ENCODE measurements around the gene SLC22A3. TPM values are rescaled to one million over a fixed set of nuclear protein-coding genes. Genes with fewer than 3 reads are reported as not detected.

The SLC22A3 gene
- total RNA-seq, 1 experiment from 2014 or later: 4.1 TPM

DNA sequence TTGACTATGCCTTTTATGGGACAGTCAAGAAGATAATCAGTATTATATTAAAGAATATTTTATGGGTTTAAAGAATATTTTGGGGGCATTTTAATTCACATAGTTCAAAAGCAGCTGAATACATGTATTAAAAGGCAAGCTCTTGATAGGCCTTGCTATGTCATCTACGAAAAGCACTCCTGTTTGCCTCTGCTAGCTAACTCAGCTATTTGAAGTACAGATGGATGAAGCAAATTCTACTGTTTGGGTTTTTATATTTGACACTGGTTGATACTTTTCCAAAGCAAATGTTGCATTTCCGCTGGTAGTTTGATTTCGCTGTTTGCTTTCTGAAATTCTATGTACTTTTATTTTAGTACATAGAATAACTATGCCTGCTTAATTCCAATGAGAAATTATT, 47.0 kb downstream of the SLC22A3 start (continued):
- TF ChIP-seq, protein P1, sequence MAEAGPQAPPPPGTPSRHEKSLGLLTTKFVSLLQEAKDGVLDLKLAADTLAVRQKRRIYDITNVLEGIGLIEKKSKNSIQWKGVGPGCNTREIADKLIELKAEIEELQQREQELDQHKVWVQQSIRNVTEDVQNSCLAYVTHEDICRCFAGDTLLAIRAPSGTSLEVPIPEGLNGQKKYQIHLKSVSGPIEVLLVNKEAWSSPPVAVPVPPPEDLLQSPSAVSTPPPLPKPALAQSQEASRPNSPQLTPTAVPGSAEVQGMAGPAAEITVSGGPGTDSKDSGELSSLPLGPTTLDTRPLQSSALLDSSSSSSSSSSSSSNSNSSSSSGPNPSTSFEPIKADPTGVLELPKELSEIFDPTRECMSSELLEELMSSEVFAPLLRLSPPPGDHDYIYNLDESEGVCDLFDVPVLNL (CRISPR knock-in tag; IDR thresholded peaks at IDR 0.05; ENCODE audit: borderline replicate concordance, low read depth): no peak
- no peak for TF ChIP-seq ZNF138 (CRISPR knock-in tag; conservative IDR thresholded peaks at IDR 0.05)
- no peak for TF ChIP-seq TEAD1 (CRISPR knock-in tag; IDR thresholded peaks at IDR 0.05)

DNA sequence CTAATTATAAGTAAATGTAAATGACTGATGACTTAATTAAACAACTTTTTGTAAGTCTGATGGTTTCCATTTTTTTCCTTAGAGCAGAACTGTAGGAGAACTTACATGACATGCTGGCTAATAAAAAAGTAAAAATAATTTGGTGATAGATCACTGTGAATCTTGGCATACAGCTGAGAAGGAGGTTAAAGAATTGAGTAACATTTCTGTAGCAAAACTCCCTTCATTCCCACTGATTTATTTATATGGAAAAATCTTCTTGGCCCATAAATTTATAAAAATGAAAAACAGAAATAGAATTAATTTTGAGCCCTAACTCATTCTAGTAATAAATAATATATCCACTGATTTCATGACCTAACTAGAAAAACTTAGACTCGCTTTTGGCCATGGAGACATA, 48.1 kb downstream of the SLC22A3 start:
- DNase-seq (ENCODE audit: low spot score) (no peak), ATAC-seq (no peak)
- H3K4me1 Mint-ChIP-seq: peaks cover 8% of the 10 kb centered on the region
- H3K27me3 Mint-ChIP-seq (ENCODE audit: low read depth): no peaks in the 10 kb centered on the region
- TF ChIP-seq ZNF263 (CRISPR knock-in tag; IDR thresholded peaks at IDR 0.05; ENCODE audit: low read depth) (no peak), EMX1 (CRISPR knock-in tag; IDR thresholded peaks at IDR 0.05) (no peak), MXD4 (CRISPR knock-in tag; IDR thresholded peaks at IDR 0.05; ENCODE audit: borderline replicate concordance) (no peak), JUN (CRISPR knock-in tag; IDR thresholded peaks at IDR 0.05) (no peak)
- TF ChIP-seq, protein P2, sequence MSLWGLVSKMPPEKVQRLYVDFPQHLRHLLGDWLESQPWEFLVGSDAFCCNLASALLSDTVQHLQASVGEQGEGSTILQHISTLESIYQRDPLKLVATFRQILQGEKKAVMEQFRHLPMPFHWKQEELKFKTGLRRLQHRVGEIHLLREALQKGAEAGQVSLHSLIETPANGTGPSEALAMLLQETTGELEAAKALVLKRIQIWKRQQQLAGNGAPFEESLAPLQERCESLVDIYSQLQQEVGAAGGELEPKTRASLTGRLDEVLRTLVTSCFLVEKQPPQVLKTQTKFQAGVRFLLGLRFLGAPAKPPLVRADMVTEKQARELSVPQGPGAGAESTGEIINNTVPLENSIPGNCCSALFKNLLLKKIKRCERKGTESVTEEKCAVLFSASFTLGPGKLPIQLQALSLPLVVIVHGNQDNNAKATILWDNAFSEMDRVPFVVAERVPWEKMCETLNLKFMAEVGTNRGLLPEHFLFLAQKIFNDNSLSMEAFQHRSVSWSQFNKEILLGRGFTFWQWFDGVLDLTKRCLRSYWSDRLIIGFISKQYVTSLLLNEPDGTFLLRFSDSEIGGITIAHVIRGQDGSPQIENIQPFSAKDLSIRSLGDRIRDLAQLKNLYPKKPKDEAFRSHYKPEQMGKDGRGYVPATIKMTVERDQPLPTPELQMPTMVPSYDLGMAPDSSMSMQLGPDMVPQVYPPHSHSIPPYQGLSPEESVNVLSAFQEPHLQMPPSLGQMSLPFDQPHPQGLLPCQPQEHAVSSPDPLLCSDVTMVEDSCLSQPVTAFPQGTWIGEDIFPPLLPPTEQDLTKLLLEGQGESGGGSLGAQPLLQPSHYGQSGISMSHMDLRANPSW (CRISPR knock-in tag; conservative IDR thresholded peaks at IDR 0.05; ENCODE audit: low read depth): no peak
- TF ChIP-seq, protein P3, sequence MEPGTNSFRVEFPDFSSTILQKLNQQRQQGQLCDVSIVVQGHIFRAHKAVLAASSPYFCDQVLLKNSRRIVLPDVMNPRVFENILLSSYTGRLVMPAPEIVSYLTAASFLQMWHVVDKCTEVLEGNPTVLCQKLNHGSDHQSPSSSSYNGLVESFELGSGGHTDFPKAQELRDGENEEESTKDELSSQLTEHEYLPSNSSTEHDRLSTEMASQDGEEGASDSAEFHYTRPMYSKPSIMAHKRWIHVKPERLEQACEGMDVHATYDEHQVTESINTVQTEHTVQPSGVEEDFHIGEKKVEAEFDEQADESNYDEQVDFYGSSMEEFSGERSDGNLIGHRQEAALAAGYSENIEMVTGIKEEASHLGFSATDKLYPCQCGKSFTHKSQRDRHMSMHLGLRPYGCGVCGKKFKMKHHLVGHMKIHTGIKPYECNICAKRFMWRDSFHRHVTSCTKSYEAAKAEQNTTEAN (CRISPR knock-in tag; IDR thresholded peaks at IDR 0.05): no peak
- TF ChIP-seq, protein P4, sequence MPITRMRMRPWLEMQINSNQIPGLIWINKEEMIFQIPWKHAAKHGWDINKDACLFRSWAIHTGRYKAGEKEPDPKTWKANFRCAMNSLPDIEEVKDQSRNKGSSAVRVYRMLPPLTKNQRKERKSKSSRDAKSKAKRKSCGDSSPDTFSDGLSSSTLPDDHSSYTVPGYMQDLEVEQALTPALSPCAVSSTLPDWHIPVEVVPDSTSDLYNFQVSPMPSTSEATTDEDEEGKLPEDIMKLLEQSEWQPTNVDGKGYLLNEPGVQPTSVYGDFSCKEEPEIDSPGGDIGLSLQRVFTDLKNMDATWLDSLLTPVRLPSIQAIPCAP (CRISPR knock-in tag; IDR thresholded peaks at IDR 0.05): no peak
- TF ChIP-seq, protein P5, sequence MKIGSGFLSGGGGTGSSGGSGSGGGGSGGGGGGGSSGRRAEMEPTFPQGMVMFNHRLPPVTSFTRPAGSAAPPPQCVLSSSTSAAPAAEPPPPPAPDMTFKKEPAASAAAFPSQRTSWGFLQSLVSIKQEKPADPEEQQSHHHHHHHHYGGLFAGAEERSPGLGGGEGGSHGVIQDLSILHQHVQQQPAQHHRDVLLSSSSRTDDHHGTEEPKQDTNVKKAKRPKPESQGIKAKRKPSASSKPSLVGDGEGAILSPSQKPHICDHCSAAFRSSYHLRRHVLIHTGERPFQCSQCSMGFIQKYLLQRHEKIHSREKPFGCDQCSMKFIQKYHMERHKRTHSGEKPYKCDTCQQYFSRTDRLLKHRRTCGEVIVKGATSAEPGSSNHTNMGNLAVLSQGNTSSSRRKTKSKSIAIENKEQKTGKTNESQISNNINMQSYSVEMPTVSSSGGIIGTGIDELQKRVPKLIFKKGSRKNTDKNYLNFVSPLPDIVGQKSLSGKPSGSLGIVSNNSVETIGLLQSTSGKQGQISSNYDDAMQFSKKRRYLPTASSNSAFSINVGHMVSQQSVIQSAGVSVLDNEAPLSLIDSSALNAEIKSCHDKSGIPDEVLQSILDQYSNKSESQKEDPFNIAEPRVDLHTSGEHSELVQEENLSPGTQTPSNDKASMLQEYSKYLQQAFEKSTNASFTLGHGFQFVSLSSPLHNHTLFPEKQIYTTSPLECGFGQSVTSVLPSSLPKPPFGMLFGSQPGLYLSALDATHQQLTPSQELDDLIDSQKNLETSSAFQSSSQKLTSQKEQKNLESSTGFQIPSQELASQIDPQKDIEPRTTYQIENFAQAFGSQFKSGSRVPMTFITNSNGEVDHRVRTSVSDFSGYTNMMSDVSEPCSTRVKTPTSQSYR (CRISPR knock-in tag; IDR thresholded peaks at IDR 0.05): no peak
- H3K36me3 Mint-ChIP-seq: peaks cover 5% of the 10 kb centered on the region
- H3K9me3 Mint-ChIP-seq: peaks cover 6% of the 10 kb centered on the region
- H3K27ac Mint-ChIP-seq: no peak overlapping the region
- ChIA-PET POLR2A (no interaction called here), CTCF (no interaction called here)
- H3K4me3 Mint-ChIP-seq: no peak overlapping the region

DNA sequence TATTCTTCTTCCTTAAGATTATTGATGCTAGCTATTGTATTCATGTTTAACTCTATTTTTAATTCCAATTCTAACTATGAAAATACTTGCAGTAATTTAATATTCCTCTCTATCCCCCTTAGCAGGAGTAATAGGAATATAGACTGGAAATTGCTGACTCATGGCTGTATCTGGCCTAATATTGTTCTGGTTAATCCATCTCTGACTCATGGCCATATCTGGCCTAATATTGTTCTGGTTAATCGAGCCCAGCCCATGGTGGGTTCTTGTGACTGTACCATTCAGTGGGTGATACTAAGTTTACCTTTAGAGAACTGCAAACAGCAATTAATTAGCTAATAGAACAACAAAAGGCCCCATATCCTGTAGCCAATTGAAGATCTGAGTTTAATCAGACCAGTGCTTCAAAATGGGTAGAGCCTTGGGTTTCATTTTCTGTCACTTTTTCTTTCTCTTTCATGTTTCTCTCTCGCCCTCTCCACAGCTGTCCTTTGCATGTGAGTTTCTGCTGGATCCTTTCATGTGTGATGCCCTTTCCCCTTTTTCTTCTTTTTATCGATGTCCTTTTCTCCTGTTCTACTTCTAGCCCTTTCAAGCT, 50.6 kb downstream of the SLC22A3 start:
- Mint-ChIP-seq H3K4me1 (peaks cover 8% of the 10 kb centered on the region), H3K27ac (no peak overlapping the region), H3K27me3 (ENCODE audit: low read depth) (no peaks in the 10 kb centered on the region), H3K36me3 (peaks cover under 1% of the 10 kb centered on the region; the same call in 1 of the 2 replicates), H3K4me3 (no peak overlapping the region), H3K9me3 (peaks cover under 1% of the 10 kb centered on the region)
- ATAC-seq (no peak), DNase-seq (ENCODE audit: low spot score) (no peak)
- POLR2A ChIA-PET: no interaction called here
- CTCF ChIA-PET: interaction anchor here (1.4 kb wide), 1 partner anchor 57 kb away, joined by 3 read pairs; no protein-coding TSS in a partner anchor
- TF ChIP-seq TEAD4 (CRISPR knock-in tag; IDR thresholded peaks at IDR 0.05): no peak
- TF ChIP-seq, protein P6, sequence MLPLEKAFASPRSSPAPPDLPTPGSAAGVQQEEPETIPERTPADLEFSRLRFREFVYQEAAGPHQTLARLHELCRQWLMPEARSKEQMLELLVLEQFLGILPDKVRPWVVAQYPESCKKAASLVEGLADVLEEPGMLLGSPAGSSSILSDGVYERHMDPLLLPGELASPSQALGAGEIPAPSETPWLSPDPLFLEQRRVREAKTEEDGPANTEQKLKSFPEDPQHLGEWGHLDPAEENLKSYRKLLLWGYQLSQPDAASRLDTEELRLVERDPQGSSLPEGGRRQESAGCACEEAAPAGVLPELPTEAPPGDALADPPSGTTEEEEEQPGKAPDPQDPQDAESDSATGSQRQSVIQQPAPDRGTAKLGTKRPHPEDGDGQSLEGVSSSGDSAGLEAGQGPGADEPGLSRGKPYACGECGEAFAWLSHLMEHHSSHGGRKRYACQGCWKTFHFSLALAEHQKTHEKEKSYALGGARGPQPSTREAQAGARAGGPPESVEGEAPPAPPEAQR (CRISPR knock-in tag; IDR thresholded peaks at IDR 0.05): no peak
- TF ChIP-seq NFE2L1 (CRISPR knock-in tag; IDR thresholded peaks at IDR 0.05): no peak
- no peak for TF ChIP-seq GTF2I (CRISPR knock-in tag; conservative IDR thresholded peaks at IDR 0.05)
- TF ChIP-seq, protein P7, sequence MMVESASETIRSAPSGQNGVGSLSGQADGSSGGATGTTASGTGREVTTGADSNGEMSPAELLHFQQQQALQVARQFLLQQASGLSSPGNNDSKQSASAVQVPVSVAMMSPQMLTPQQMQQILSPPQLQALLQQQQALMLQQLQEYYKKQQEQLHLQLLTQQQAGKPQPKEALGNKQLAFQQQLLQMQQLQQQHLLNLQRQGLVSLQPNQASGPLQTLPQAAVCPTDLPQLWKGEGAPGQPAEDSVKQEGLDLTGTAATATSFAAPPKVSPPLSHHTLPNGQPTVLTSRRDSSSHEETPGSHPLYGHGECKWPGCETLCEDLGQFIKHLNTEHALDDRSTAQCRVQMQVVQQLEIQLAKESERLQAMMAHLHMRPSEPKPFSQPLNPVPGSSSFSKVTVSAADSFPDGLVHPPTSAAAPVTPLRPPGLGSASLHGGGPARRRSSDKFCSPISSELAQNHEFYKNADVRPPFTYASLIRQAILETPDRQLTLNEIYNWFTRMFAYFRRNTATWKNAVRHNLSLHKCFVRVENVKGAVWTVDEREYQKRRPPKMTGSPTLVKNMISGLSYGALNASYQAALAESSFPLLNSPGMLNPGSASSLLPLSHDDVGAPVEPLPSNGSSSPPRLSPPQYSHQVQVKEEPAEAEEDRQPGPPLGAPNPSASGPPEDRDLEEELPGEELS (CRISPR knock-in tag; IDR thresholded peaks at IDR 0.05): no peak
- TF ChIP-seq GABPB1 (CRISPR knock-in tag; IDR thresholded peaks at IDR 0.05): no peak
- no peak for TF ChIP-seq MYBL2 (CRISPR knock-in tag; IDR thresholded peaks at IDR 0.05)
- TF ChIP-seq GRHL2 (CRISPR knock-in tag; IDR thresholded peaks at IDR 0.05; ENCODE audit: insufficient replicate concordance, severe bottlenecking): no peak
- TF ChIP-seq SP1 (CRISPR knock-in tag; conservative IDR thresholded peaks at IDR 0.05): no peak
- TF ChIP-seq, protein P1 (CRISPR knock-in tag; IDR thresholded peaks at IDR 0.05; ENCODE audit: borderline replicate concordance, low read depth): no peak

Data from WTC11 (cell line).